SK-N-MC (cell line): ENCODE measurements around the gene UBE2E2.

ENCODE experiments used
- DNase-seq: peaks from one replicate; pipeline ENCODE4 v3.0.0-alpha.2; 2011; ENCODE audit warnings: low read depth, low spot score
- H3K27ac ChIP-seq: fragments of 200-600 bp; sonication (generic); 2 replicates; pipeline ENCODE4 v1.5.1; 2016; ENCODE audit warnings: mixed run types
- H3K36me3 ChIP-seq: fragments of 200-600 bp; sonication (generic); 2 replicates; pipeline ENCODE4 v1.6.1; 2017; ENCODE audit warnings: antibody characterized with exemption, low read length, mixed read lengths; ENCODE audit not compliant: insufficient read depth
- H3K4me3 ChIP-seq: fragments of 200-600 bp; sonication (generic); 2 replicates; pipeline ENCODE4 v1.5.1; 2016
- H3K9ac ChIP-seq: fragments of 200-600 bp; sonication (generic); 2 replicates; pipeline ENCODE4 v1.8.0; 2017; ENCODE audit warnings: mixed run types, mixed read lengths; ENCODE audit not compliant: insufficient read length
- H3K9me3 ChIP-seq: fragments of 200-600 bp; sonication (generic); 2 replicates; pipeline ENCODE4 v1.6.1; 2017; ENCODE audit warnings: low read depth, mild to moderate bottlenecking, antibody characterized with exemption, low read length, moderate library complexity, mixed read lengths
- EZH2 ChIP-seq: fragments of 200-600 bp; sonication (generic); IDR thresholded peaks from one replicate; pipeline ENCODE4 v1.6.1; 2017; ENCODE audit warnings: antibody characterized with exemption
- FOXP2 ChIP-seq: optimal IDR thresholded peaks from 2 replicates; pipeline ENCODE3; 2011; ENCODE audit warnings: mild to moderate bottlenecking, moderate library complexity; ENCODE audit not compliant: insufficient read depth; ENCODE audit errors: extremely low read length, control extremely low read depth
- POLR2AphosphoS5 ChIP-seq: IDR thresholded peaks from 2 replicates; pipeline ENCODE4 v1.6.1; 2012; ENCODE audit warnings: mild to moderate bottlenecking, low read depth, low read length, borderline replicate concordance

The UBE2E2 gene

DNA sequence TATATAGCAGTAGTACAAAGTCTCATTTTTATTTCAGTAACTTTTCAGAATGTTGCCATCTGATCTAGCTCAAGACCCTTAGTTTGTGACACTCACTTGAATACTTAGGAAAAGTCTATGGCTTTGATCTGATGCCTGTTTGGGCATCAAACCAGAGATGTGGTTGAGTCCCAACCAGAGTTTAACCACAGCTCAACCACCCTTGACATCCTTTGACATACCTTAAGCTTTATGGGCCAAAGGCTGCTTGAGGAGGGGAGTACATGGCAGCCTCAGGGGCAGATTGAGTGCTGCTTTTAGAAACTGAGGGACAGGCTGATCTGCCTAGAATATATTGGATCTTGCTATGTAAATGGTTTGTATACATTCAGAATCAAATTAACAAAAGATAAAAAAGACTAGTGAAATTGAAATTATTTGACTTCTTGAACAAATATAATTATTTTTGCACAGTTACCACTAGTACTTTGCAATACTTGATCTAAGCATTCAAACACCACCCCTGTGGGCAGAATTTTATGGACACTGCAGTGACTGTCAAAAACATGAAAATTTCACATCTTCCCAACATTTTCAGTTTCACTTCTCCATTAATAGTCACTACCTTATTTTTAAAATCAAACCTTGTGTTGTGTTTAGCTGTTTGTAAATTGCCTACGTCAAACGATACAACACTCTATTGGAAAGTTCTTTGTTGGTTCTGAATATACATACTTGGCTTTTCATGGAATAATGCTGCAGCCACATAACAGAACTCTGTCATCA lies 199.8 kb downstream of the UBE2E2 start:
- no peak for TF ChIP-seq EZH2
- no peak for TF ChIP-seq FOXP2
- TF ChIP-seq POLR2AphosphoS5 = no peak
- Histone ChIP-seq H3K4me3 (no peak overlapping the region), H3K27ac (no peak overlapping the region), H3K9me3 (no peaks in the 10 kb centered on the region), H3K9ac (no peak overlapping the region), H3K36me3 (no peaks in the 10 kb centered on the region)
- no peak for DNase-seq

DNA sequence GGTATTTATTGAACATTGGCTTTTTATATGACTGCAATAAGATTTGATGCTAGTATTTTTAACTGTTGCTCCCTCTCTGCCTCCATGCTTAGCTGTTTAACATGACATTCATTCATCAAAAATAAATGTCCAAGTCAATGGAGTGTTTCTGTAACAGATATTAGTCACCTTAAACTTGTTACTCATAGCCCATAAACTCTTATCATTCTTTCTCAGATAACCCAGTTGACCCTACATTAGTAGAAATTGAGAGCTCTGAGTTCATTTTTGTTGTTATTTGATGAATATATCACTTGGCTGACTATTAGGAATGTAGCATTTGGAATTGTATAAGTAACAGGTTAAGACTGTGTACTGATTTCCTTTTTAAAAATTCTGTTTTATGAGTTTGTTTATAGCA lies 201.1 kb downstream of the UBE2E2 start:
- TF ChIP-seq FOXP2 (no peak), POLR2AphosphoS5 (no peak), EZH2 (no peak)
- no peak for DNase-seq
- H3K4me3 ChIP-seq = no peak overlapping the region
- no peaks in the 10 kb centered on the region for H3K9me3 ChIP-seq
- H3K9ac ChIP-seq = no peak overlapping the region
- no peak overlapping the region for H3K27ac ChIP-seq
- no peaks in the 10 kb centered on the region for H3K36me3 ChIP-seq

DNA sequence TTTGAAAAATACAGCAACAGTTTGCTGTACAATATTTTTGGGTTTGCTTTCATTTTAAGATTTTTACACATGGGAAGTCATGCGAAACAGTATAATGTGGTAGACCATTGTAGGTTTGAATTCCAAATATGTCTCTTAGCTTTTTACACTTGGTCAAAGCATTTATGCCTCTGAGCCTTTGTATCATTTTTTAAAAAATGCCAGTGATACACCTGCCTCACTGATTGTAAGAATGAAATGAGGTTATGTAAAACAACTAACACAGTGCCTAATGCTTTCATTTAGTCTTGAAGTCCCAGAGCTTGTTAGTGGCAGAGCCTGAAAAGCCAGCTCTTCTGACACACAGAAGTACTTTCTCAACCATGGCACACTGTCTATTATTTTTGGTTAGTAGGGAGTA lies 202.0 kb downstream of the UBE2E2 start:
- DNase-seq = no peak
- Histone ChIP-seq H3K4me3 (no peak overlapping the region), H3K36me3 (no peaks in the 10 kb centered on the region), H3K9ac (no peak overlapping the region), H3K9me3 (no peaks in the 10 kb centered on the region), H3K27ac (no peak overlapping the region)
- TF ChIP-seq EZH2 (no peak), FOXP2 (no peak), POLR2AphosphoS5 (no peak)

DNA sequence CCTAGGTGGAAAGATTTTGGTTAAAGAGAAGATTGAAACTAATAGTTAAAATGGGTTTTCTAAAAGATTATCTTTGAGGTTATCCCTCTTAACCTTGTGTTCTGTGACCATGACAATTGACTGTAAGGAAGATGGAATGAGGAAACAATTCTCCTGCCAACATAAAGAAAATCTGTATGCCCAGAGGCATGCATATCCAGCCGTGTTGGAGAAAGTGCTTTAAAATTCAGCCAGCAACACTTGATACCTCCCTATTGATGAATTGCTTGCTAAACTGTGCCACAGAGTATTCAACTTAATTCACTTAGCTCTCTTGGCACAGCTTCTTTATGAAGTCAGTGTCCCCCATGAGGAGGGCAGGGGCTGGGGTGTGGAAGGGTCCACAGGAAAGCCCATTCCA lies 203.5 kb downstream of the UBE2E2 start:
- no peaks in the 10 kb centered on the region for H3K9me3 ChIP-seq
- no peak overlapping the region for H3K9ac ChIP-seq
- no peak overlapping the region for H3K4me3 ChIP-seq
- DNase-seq = no peak
- no peak overlapping the region for H3K27ac ChIP-seq
- TF ChIP-seq EZH2 (no peak), FOXP2 (no peak), POLR2AphosphoS5 (no peak)
- H3K36me3 ChIP-seq = no peaks in the 10 kb centered on the region

DNA sequence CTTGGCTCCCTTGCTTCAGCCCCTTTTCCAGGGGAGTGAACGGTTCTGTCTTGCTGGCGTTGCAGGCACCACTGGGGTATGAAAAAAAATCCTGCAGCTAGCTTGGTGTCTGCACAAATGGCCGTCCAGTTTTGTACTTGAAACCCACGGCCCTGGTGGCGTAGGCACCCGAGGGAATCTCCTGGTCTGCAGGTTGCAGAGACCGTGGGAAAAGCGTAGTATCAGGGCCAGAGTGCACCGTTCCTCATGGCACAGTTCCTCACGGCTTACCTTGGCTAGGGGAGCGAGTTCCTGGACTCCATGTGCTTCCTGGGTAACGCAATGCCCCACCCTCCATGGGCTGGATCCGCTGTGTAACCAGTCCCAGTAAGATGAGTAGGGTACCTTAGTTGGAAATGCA lies 214.9 kb downstream of the UBE2E2 start:
- H3K9ac ChIP-seq = no peak overlapping the region
- no peak overlapping the region for H3K27ac ChIP-seq
- no peaks in the 10 kb centered on the region for H3K9me3 ChIP-seq
- no peak for TF ChIP-seq POLR2AphosphoS5
- no peak for TF ChIP-seq FOXP2
- no peak for TF ChIP-seq EZH2
- H3K36me3 ChIP-seq = no peaks in the 10 kb centered on the region
- no peak overlapping the region for H3K4me3 ChIP-seq
- no peak for DNase-seq

DNA sequence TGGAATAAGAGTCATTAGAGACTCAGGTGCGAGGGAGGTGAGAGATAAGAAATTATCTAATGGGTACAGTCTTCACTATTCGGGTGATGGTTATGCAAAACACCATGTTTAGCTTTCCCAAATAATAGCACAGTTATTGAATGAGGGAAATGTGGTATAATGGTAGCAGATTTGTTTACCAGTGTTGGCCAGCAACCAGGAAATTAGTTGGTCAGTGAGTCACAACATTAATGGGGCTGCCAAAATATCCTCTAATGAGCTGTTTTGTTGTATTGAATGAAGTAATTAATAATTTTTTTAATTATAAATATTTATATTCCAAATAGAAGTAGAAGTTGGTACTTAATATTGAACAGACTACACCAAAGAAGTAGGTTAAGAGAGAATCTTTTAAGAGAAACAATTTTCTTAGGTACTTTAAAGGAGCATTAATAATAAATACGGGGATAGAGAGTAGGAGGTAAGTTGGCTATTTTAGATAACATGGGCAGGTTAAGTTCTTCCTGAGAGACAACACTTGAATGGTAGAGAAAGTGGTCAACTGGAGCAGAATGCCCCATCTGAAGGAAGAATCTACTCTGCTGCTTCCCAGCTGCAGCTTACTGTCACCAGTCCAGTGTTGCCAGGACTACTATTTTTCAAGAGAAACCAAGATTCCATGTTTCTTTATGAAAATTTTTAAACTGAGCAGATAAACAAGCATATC lies 218.8 kb downstream of the UBE2E2 start:
- H3K27ac ChIP-seq = no peak overlapping the region
- no peak overlapping the region for H3K4me3 ChIP-seq
- H3K36me3 ChIP-seq = no peaks in the 10 kb centered on the region
- H3K9me3 ChIP-seq = no peaks in the 10 kb centered on the region
- no peak overlapping the region for H3K9ac ChIP-seq
- TF ChIP-seq FOXP2 (no peak), EZH2 (no peak), POLR2AphosphoS5 (no peak)
- DNase-seq = no peak

DNA sequence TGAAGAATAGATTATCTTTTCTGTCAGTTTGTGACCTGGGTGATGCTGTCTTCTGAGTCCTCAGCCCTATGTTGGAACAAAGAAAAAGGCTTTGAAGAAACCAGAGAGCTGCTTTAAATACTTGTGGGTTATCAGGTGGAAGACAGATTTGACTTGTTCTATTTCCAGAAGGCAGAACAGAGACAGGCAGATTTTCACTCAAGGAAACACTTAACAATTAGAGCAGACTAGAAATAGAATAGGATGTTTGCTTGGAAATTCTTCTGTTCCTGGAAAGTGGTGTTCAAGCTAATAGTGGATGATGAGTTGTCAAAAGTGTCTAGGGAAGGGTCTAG lies 219.4 kb downstream of the UBE2E2 start:
- DNase-seq = no peak
- no peak for TF ChIP-seq POLR2AphosphoS5
- no peak for TF ChIP-seq EZH2
- TF ChIP-seq FOXP2 = no peak
- H3K27ac ChIP-seq = no peak overlapping the region
- no peaks in the 10 kb centered on the region for H3K9me3 ChIP-seq
- no peak overlapping the region for H3K4me3 ChIP-seq
- H3K36me3 ChIP-seq = no peaks in the 10 kb centered on the region
- H3K9ac ChIP-seq = no peak overlapping the region

DNA sequence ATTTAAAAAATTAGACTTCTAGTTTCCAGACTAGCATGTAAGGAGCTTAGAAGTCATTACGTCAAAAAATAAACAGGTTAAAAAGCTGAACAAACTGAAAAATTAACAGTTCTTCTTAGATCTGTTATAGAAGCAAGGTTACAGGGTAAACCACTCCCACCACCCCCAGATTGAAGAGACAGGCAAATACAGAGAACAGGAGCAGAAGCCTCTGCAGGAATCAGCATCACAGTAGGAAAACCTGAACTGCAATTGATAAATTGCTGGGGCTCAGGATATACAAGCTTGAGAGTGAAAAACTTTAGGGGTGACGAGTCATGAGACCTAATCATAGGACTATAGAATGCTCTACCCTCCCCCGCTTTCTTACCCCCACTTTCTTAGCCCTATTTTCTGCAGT lies 222.3 kb downstream of the UBE2E2 start:
- Histone ChIP-seq H3K27ac (no peak overlapping the region), H3K4me3 (no peak overlapping the region), H3K36me3 (no peaks in the 10 kb centered on the region), H3K9ac (no peak overlapping the region), H3K9me3 (no peaks in the 10 kb centered on the region)
- no peak for DNase-seq
- no peak for TF ChIP-seq POLR2AphosphoS5
- no peak for TF ChIP-seq FOXP2
- TF ChIP-seq EZH2 = no peak

DNA sequence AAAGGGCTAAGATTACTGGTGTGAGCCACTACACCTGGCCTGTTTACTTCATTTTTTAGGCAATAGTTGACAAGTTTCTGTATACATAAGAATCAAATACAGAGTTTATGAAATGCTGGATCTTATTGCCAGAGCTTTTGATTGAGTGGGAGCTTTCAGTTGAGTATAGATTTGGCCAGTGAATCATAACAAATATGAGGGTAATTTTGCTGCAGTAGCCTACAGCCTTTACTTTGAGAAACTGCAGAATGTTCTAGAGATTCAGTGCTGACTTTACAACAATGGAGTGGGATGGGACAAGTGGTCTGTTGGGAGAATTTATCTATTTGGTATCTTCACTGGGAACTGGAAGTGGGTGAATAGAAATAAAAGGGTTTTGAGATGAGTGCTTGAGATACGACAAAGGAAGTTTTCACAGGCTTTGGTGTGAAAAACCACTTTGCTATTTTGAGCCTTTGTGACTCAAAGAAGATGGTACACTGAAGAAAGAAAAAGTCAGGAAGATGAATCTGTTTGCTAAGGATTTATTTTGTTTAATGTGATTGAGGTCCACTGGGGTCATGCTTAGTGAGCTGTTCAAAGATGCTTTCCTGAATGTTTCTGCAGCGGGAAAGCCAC lies 227.8 kb downstream of the UBE2E2 start:
- Histone ChIP-seq H3K9me3 (no peaks in the 10 kb centered on the region), H3K4me3 (no peak overlapping the region), H3K9ac (no peak overlapping the region), H3K27ac (no peak overlapping the region), H3K36me3 (no peaks in the 10 kb centered on the region)
- TF ChIP-seq EZH2 = no peak
- TF ChIP-seq POLR2AphosphoS5 = no peak
- no peak for TF ChIP-seq FOXP2
- DNase-seq = no peak
